HTR-8/SVneo (cell line): Measurements from ENCODE around the gene CXCR6.

ENCODE experiments used
- DNase-seq: peaks from one replicate; pipeline ENCODE4 v3.0.0; 2011; ENCODE audit warnings: low spot score, mixed read lengths; ENCODE audit not compliant: insufficient read length
- FAIRE-seq: peaks from 2 replicates; lab custom pipeline; 2011; peaks lifted over from hg19 to GRCh38; lab: Jason Lieb, UNC

CXCR6 gene

DNA sequence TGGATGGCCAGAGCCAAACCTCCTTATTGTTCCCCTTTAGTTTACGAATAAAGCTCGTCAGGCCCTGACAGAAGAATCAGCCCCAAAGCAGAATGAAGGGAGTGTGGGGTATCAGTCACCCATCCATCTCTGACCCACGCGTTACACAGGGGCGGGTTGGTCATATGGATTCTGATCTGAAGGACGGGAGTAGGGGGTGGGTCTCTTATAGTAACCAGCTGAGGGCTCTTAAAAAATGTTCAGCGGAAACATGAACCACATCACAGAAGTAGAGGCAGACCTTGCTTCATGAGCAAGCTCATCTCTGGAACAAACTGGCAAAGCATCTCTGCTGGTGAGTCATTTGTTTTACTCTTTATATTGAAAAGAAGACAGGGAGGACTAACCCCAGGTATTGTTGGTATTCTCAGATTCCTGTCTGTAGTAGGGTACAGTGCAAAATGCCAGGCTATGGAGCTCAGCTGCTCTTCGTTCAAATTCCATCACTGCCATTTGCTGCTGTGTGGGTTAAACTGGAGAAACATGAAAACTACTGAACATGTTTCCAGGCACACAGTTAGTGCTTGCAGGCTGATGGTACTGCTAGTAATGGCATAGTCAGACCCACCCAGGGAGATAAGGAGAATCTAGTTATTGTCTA lies at the start of gene CXCR6:
Gene CXCR6 (plus strand): TSS at position 258 of the 640 bp plus-strand sequence. CDS start 3,018 bp downstream, outside the sequence.
- DNase-seq = no peak
- no peak for FAIRE-seq

DNA sequence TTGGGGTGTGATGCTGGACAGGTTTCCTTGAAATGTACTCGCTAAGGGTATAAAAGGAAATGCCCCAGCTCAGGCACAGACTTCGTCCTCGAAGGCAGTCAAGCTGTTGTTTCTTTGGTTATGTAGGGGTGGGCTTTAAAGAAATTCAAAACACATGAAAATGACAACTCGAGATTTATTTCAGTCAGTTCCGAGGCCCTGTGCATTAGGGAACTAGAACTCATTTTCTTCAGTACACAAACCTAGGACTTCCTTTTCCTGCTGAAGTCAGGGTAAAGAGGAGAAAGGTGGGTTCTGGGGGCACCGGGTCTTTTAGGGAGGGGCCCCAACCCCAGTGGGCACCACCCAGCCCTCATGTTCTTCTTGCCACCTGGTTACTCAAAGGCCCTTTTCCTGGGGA lies 49.2 kb upstream of the CXCR6 start:
- FAIRE-seq (no peak), DNase-seq (no peak)

DNA sequence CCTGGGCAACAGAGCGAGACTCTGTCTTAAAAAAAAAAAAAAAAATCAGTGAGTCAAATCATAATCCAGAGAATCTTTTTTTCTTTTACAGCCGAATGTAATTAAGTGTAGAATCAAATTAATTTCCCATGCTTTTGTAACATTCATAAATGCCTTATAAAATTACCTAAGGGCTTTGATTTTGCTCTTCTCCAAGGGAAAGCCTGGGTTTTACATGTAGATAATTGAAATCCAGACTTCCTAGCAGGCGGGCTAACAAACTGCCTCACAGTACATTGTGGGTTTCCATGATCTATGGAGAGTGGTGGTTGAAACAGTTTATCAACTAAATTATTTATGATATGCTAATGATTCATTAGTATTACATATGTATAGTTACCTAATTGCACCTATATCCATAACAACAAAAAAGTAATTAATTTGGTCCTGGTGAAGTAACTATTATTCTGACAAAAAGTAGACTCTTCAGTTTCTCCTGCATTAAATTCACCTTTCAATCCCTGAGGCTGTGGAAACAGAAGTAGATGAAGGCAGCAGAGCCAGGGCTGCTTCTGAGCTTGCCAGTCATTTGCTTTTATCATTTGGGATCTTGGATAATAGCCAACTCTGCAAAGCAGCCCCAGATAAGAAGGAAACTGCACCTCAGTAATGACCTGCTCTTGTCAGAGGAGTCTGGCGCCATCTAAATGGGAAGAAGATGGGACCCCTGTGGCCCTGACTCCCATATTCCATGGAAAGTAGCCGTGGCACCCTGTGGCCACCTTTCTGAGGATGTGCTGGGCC lies 47.4 kb upstream of the CXCR6 start:
- no peak for DNase-seq

DNA sequence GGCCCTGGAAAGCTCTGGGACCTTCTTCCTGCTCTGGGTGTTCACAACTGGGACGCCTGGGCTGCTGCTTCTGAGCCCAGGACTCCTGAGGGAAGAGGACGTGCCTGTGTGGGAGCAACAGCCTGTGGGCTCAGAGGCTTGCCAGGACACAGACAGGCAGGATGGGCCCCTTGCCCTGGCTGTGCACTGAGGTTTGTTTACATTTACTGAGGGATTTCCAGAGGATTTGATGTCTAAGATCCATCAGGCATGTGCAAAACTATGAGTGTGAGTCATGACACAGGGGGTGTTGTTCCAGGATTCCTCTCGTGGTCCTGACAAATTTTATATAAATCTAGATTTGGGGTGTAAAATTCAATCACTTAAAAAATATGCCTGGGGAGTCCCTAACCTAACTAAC lies 46.3 kb upstream of the CXCR6 start:
- DNase-seq = peak; percentile 29
- no peak for FAIRE-seq

More for the DNA sequence above, 47.4 kb upstream of the CXCR6 start:
- FAIRE-seq = no peak

DNA sequence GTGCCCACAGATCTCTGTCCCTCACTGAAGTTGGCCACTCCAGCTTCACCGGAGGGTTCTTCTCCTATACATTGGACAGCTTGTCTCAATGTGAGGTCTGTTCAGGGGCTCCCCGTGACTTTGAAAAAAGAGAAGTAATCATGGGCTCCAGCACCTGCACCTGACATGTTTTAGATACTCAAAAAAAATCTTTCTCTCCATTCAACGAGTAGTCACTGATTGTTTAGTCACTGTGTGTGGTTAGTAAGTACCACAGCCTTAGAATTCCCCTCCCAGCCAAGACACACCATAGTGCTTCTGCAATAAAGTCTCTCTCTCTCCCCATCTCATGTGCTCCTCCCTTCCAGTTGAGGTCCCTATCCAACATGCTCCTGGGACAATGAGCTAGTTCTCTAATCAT lies 38.3 kb upstream of the CXCR6 start:
- DNase-seq = no peak
- FAIRE-seq = no peak

DNA sequence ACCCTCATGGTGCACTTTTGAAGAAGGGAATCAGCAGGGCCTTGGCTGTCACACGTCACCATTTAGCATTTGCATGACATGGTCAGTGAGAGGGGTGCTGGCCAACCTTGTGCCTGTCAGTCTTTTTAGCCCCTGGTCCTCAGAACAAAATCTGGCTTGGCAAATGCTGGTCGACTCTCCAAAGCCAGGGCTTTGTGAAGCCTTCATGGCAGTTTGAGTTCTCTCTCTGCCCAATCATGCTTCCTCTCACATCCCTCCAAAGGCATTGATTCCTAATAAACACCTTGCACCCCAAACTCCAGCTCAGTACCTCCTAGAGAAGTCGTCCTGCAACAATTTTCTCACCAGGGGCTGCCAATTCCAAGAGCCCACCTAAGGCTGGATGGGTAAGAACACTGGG lies 37.5 kb upstream of the CXCR6 start:
- FAIRE-seq = no peak
- no peak for DNase-seq

DNA sequence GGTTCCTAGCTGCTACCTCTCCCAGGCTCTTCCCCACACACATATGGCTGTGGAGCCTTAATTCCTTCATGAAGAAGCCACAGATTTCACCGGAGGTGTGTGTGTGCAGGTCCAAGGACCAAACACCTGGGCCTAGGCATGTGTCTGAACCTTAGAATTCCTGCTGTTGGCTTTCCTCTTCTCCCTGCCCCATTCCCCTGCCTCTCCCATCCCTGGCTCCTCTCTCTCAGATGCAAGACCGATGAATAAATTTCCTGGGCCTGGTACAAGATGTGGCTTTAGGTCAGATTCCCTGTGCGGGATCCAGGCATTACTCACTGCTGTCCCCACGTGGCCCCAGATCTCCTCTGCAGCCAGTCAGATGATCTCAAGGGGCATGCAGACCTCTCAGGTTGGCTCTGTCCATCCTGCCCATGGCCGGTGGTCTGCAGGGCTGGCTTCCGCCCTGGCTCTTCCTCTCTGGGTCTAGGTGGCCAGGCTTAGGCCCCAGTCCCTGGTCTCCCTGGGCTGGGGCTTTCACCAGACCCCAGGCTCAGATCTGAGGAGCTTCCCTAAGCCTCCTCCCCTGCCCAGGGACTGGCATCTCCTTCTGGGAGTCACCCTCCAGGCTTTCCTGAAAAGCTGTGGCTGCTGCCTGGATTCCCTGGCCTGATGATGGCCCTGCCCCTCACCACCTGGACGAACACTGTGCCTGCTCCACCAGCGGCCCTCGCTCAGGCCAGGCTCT lies 36.4 kb upstream of the CXCR6 start:
- DNase-seq = peak; percentile 48
- no peak for FAIRE-seq

DNA sequence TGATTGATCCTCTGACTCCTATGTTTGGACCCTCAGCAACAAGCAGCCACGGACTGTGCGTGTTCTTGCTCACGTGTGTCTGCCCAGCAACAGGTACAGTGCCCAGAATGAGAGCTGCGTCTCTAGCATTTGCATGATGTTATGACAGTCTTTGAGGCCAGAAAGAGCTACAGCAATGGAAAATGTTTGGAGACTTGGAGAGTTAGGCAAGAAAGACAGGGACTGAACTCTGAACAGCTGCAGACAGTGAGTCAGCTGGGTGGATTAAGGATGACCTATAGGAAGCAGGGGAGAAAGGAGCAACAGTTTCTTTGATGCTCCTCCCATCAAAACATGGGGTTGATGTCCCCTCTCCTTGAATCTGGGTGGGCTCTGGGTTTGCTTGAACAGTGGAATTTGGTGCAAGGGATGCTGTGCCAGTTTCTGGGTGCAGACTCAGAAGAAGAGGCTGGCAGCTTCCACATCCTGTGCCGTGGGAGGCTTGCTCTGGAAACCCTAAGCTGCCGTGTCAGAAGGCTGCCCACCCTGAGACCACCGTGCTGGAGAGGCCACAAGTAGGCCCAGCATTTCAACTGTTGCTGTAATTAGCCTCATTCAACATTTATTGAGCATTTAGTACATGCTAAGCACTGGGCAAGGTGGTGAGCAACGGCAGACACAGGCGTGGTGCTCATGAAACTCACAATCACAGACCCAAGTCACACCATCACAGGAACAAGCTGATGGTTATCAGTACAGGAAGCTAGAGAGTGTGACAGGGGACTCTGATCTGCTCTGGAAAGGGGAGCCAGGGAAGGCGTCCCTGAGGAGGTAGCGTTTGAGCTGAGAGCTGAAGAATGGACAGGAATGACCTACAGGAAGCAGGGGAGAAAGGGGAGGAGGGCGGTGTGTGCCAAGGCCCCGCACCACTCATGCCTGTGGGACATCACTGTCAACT lies 35.2 kb upstream of the CXCR6 start:
- FAIRE-seq = no peak
- DNase-seq = no peak

DNA sequence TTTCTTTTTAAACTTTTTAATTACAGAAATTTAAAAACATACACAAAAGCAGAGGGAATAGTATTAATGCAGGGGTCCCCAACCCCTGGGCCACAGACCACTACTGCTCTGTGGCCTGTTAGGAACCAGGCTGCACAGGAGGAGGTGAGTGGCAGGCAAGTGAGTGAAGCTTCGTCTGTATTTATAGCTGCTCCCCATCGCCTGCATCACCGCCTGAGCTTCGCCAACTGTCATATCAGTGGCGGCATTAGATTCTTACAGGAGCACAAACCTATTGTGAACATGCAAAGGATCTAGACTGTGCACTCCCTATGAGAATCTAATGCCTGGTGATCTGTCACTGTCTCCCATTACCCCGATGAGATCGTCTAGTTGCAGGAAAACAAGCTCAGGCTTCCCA lies 34.5 kb upstream of the CXCR6 start:
- DNase-seq (no peak), FAIRE-seq (no peak)

DNA sequence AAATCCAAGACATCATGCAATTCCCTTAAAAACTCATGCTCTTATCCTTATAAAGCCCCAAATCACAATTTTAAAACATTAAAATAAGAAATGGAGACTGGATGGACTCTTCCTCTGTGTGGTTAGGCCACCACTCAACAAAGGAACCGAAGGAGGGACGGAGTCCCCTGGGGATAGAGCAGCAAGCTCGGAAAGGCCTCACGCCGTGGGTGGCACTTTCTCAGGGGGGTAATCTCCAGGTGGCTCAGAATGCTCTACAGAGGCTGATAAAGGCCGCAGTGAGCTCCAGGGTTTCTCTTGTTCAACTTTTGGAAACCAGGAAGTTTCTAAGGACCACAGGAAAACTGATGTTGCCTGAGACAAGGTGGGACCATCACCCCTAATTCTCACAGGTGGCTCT lies 33.7 kb upstream of the CXCR6 start:
- DNase-seq (no peak), FAIRE-seq (no peak)

DNA sequence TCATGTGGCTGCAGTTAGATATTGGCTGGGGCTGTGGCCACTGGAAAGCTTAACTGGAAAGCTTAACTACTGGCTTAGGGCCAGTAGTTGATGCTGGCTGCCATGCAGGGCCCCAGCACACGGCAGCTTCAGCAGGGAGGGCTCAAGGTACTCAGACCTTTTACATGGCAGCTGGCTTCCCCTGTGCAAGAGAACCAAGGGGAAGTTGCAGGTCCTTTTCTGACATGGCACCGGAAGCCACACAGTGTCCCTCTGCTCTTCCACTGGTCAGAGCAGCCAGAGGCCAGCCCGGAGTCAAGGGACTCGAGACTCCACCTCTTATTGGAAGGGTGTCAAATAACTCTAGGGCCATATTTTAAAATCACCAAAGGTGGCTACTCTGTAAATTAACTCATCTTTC lies 32.4 kb upstream of the CXCR6 start:
- DNase-seq (no peak), FAIRE-seq (no peak)

DNA sequence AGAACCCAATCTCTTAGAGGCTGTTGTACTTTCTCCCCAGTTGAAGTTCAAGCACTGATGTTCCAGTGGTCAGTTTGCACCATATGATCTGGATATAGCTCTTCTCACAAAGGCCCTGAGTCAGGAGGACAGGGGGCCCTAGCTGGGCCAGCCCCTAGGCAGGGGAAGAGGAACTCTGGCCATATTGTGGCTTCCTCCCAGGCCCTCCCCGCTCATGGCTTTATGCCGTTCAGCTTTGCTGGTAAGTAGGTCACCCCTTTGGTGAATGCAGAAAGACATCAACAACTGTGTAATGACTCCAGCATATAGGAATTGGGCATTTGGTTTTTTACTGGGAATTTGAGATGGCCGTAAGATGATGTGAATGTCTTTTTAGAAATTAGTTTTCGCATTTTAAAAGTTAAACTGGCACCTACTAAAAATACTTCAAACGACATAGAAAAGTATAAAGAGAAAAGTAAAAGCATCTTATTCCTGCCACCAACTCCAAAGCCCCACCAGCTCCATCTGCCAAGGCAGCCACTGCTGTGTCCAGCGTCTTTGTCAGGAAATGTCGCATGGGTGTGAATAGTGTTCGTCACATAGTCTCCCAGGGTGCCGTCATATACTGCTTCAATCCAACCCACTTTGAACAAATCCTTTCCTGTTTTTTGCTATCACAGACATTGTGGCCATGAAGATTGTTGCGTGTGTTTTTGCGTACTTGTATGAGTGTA lies 31.6 kb upstream of the CXCR6 start:
- DNase-seq (no peak), FAIRE-seq (no peak)

DNA sequence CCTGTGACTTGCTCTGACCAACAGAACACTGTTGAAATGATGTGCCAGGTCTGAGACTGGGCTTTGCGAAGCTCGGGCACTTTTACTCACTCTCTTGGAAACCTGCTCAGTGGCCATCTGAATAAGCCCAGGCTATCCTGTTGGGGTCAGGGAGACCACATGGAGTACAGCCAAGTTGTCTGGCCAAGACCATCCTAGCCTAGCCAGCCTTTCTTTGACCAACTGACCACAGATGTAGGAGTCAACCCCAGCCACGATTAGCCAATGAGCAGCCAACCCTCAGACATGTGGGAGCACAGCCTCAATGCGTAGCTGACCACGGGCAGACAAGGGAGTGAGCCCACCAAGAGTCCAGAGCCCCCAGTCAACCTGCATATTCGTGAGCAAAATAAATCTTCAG lies 30.8 kb upstream of the CXCR6 start:
- FAIRE-seq = no peak
- DNase-seq = no peak

DNA sequence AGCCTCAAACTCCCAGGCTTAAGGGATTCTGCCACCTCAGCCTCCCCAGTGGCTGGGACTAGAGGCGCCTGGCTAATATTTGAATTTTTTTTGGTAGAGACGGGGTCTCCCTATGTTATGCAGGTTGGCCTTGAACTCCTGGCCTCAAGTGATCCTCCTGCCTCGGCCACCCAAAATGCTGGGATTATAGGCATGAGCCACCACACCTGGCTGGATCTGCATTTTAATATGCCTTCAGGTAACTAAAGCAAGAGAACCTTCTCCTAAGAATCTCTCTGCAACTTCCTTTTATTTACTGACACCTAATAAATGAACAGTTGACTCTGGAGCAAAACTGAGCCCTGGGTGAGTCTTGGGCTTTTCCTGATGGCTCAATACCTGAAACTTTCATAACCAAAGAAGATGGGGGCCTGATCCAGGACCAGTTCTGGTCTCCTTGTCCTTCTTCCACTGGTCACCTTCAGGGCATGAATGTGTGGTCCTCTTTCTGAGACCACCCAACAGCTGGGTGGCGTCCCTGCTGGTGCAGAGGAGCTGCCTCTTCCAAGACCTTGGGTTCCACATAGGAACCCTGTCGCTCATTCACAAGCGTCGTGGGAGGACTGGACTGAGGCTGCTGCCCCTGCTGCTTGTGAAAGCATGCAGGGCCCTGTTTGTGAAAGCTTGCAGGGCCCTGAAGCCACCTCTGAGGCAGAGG lies 28.8 kb upstream of the CXCR6 start:
- DNase-seq (no peak), FAIRE-seq (no peak)

DNA sequence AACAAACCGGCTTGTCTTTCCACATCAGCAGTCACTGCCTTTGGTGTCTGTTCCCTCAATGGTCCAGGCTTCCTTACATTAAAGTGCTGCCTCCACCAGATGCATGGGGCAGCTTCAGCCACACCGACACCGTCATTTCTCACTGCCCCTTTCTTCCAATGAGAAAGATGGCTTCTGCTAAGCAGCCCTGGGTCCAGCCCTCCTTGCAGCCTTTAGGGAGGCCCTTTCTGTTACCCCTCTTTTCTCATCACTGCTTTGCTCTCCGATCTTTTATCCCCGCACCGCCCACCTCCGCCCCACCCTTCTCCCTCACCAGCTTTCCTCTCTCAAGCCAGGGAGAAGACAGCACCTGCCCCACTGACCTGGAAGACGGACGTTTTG lies 28.2 kb upstream of the CXCR6 start:
- no peak for DNase-seq
- no peak for FAIRE-seq

DNA sequence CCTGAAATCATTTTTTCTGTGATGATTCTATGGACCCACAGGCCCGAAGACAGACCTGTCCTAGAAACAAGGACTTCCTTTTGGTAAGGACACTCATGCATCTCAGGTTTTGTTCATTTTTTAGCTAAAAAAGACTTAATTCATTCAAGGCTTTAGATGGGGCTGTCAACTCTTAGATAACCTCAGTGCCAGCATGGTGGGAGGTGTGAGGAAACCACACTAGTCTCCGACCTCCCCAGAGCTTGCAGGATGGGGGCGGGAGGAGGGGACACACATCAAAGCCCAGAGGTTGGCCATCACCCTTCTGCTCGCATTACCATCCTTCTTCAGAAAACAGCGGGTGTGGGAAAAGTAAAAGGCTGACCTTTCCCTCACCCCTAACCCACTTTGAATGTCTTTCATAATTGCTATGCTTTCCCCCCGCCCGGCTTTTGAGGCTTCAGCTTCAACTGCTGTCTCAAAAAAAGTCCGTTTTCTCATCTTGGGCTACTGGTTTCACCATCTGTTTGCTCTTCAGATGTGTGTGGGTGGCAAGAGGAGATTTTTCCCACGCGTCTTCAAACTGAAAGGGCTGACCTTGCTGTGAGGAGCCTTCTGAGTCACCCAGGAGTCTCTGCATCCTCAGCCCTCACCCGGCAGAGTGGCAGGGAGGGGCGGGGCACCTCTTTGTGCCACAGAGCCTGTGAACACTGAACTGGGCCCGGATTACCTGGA lies 27.6 kb upstream of the CXCR6 start:
- DNase-seq (peak; percentile 61), FAIRE-seq (no peak)

DNA sequence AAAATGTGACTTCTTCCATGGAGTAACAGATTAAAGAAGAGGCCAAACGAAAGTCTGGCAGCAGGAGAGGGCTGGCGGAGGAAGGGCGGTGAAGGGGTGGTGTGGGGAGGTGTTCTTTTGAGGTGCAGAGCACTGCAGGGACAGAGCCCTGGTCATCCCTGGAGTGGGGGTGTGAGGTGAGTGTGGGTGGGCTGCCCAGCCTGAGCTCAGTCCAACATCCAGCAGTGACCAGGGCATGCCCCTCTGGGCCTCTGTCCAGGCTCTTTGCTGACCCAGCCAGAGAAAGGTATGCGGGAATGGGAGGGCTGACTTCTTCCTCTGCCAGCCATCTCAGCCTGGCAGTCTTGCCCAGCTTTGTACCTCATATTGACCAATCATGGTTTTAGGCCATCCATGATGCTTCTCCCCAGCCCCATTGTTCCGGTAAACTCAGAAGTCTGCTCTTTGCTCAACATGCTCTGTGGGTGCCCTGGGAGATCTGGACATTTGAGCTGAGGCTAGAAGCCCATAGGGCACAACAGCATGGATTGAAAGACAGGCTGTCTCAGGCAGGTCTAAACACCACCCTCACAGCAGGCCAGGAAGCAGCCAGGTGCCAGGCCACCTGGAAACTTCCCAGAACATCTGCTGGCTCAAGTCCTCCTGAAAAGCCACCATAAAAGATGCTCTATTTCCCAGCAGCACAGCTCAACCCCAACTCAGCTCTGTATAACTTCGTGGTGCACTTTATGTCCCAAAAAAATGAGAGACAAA lies 25.9 kb upstream of the CXCR6 start:
- no peak for FAIRE-seq
- DNase-seq = no peak
